H1 (cell line): Measurements from ENCODE around the gene CACNA1G. TPM values are rescaled to one million over a fixed set of nuclear protein-coding genes. Genes with fewer than 3 reads are reported as not detected.

Source experiments
- CHD7 ChIP-seq: fragments of 300-600 bp; sonication (generic); IDR thresholded peaks from 2 replicates; pipeline ENCODE4 v1.7.1; 2012; ENCODE audit warnings: low read length, moderate library complexity, mild to moderate bottlenecking, inconsistent platforms; ENCODE audit not compliant: insufficient replicate concordance
- E2F6 ChIP-seq: IDR thresholded peaks from 2 replicates; pipeline ENCODE4 v1.6.1; 2012; ENCODE audit warnings: inconsistent platforms
- EP300 ChIP-seq, 2 experiments: IDR thresholded peaks; 1 replicate in 1 of 2; 2 replicates in 1 of 2; pipeline ENCODE4 v1.6.1; 2011 to 2012; ENCODE audit warnings: low read depth in 2 of 2, low read length in 2 of 2, mild to moderate bottlenecking in 2 of 2, borderline replicate concordance in 1 of 2, inconsistent platforms in 1 of 2, moderate library complexity in 1 of 2
- JUND ChIP-seq: IDR thresholded peaks from 2 replicates; pipeline ENCODE4 v1.6.1; 2011; ENCODE audit warnings: mild to moderate bottlenecking, improper control_type of control experiment, low read length
- NRF1 ChIP-seq: IDR thresholded peaks from 2 replicates; pipeline ENCODE4 v1.6.1; 2011; ENCODE audit warnings: mild to moderate bottlenecking, low read depth, low read length, improper control_type of control experiment
- RBBP5 ChIP-seq: IDR thresholded peaks from 2 replicates; pipeline ENCODE4 v1.7.1; 2012; ENCODE audit warnings: low read depth, mild to moderate bottlenecking, inconsistent platforms, low read length, moderate library complexity, borderline replicate concordance
- RFX5 ChIP-seq: IDR thresholded peaks from 2 replicates; pipeline ENCODE4 v1.6.1; 2011; ENCODE audit warnings: low read depth, low read length, improper control_type of control experiment, borderline replicate concordance
- SP4 ChIP-seq: IDR thresholded peaks from 2 replicates; pipeline ENCODE4 v1.6.1; 2012; ENCODE audit warnings: low read length, inconsistent platforms
- SRF ChIP-seq: IDR thresholded peaks from 2 replicates; pipeline ENCODE4 v1.6.1; 2011; ENCODE audit warnings: mild to moderate bottlenecking, low read depth, low read length, moderate library complexity
- TAF7 ChIP-seq: optimal IDR thresholded peaks from 2 replicates; pipeline ENCODE3; 2011; ENCODE audit warnings: low read depth, mild to moderate bottlenecking, inconsistent platforms, low read length, moderate library complexity, borderline replicate concordance
- polyA plus RNA-seq, 7 experiments: library from polyadenylated mRNA; depleted of rRNA in 3 of 7; stranded (reverse) in 5 of 7; unstranded in 2 of 7; fragments of >200 nt in 5 of 7; fragments of 200-250 nt in 2 of 7; gene quantifications; 1 replicate in 5 of 7; 2 replicates in 1 of 7; 4 replicates in 1 of 7; pipeline versions ENCODE4 v1.2.1 to v1.2.3, GENCODE V29; 2011 to 2013; ENCODE audit warnings: missing spikeins in 2 of 7, mixed read lengths in 2 of 7
- total RNA-seq: library from RNA; stranded (reverse); fragmentation: NEBNext Ultra II Directional; extraction: Animal tissue kit (Norgen Biotek cat#: 25700); gene quantifications from 2 replicates; pipeline ENCODE4 v1.2.1, GENCODE V29; 2021

The CACNA1G gene
- total and polyA plus RNA-seq, 2 of the 8 experiments (the other 6 are each of a cell fraction or from before 2014, with no cell fraction given), result 2.9 to 4.9 TPM

GRCh38 chr17:50601823-50602375 lies 41.4 kb downstream of the CACNA1G start (continued):
- TF ChIP-seq CHD7, result no peak
- no peak for TF ChIP-seq TAF7
- no peak for TF ChIP-seq SRF
- TF ChIP-seq EP300 (IDR thresholded peaks at IDR 0.05; ENCODE audit: borderline replicate concordance in 1 of 2, low read depth in 2 of 2, low read length in 2 of 2), result no peak
- no peak for TF ChIP-seq SP4
- TF ChIP-seq JUND, result no peak
- no peak for TF ChIP-seq E2F6
- TF ChIP-seq RFX5, result no peak
- no peak for TF ChIP-seq RBBP5
- TF ChIP-seq NRF1, result no peak
